Right renal cortex interstitium (tissue), 3 donors: ENCODE measurements around the gene HDAC5. TPM values are rescaled to one million over a fixed set of nuclear protein-coding genes. Genes with fewer than 3 reads are reported as not detected.
A peak's percentile ranks its signal among the peaks of the same experiment; 100 is the strongest.
"Not testable (repeated sequence)": the region's sequence is repeated elsewhere in the genome, so short reads cannot be mapped to it uniquely, and the experiment has no call there.

ENCODE experiments used
- DNase-seq, 3 donors: peaks; one replicate each; pipeline ENCODE4 v3.0.0-alpha.2; 2013; ENCODE audit warnings: low read depth in 3 of 3, low spot score in 2 of 3
- polyA plus RNA-seq, 3 donors: library from polyadenylated mRNA; unstranded; fragments of 120-200 nt; gene quantifications; one replicate each; pipeline ENCODE4 v1.2.1, GENCODE V29; 2013; ENCODE audit not compliant: insufficient read length in 3 of 3

Gene HDAC5
- polyA plus RNA-seq, 3 donors = 41.9 to 54.6 (median 43.4) TPM

GRCh38 chr17:44112284-44113280, 10.9 kb downstream of the HDAC5 start:
- DNase-seq = no peak

- no peak for DNase-seq
Measured at GRCh38 chr17:44111777-44112176, 11.7 kb downstream of the HDAC5 start.

GRCh38 chr17:44110823-44111633, 12.4 kb downstream of the HDAC5 start:
- peak; percentile 65 to 79 (median 77) for DNase-seq

- no peak for DNase-seq
Measured at GRCh38 chr17:44110011-44110686, 13.3 kb downstream of the HDAC5 start.

GRCh38 chr17:44109312-44109630, 14.2 kb downstream of the HDAC5 start:
- no peak for DNase-seq

- DNase-seq = no peak
Measured at GRCh38 chr17:44108440-44109311, 14.8 kb downstream of the HDAC5 start.

GRCh38 chr17:44106801-44107200, 16.6 kb downstream of the HDAC5 start:
- DNase-seq = no peak

- no peak for DNase-seq
Measured at GRCh38 chr17:44105941-44106340, 17.5 kb downstream of the HDAC5 start.

GRCh38 chr17:44105483-44105882, 18.0 kb downstream of the HDAC5 start:
- no peak for DNase-seq

GRCh38 chr17:44102849-44103622, 20.4 kb downstream of the HDAC5 start:
- no peak for DNase-seq

GRCh38 chr17:44101858-44102257, 21.6 kb downstream of the HDAC5 start:
- not testable (repeated sequence) for DNase-seq

GRCh38 chr17:44097110-44097958, 26.1 kb downstream of the HDAC5 start:
- DNase-seq = no peak

- peak; percentile 74 to 82 (median 77) for DNase-seq
Measured at GRCh38 chr17:44095647-44096496, 27.6 kb downstream of the HDAC5 start.

GRCh38 chr17:44095388-44095646, 28.1 kb downstream of the HDAC5 start:
- no peak for DNase-seq

GRCh38 chr17:44094701-44095387, 28.6 kb downstream of the HDAC5 start:
- no peak for DNase-seq

GRCh38 chr17:44093231-44093900, 30.1 kb downstream of the HDAC5 start:
- DNase-seq = no peak

- no peak for DNase-seq
Measured at GRCh38 chr17:44092051-44092450, 31.4 kb downstream of the HDAC5 start.
